Naive thymus-derived CD8-positive, alpha-beta T cell (primary cell): ENCODE results near the gene DYRK1B. TPM values are rescaled to one million over a fixed set of nuclear protein-coding genes. Genes with fewer than 3 reads are reported as not detected.

ENCODE experiments used
- ATAC-seq, 2 donors: fragments of 150-1000 bp; cut with Tn5 transposase in 1 of 2; sonication (Bioruptor Pico), chemical (Tn5 transposase) in 1 of 2; 1 replicate in 1 of 2; 2 replicates in 1 of 2; pipeline ENCODE4 v1.10.0; 2021; ENCODE audit warnings: mild to moderate bottlenecking in 2 of 2, moderate library complexity in 2 of 2
- POLR2A ChIA-PET: fragments of 350-600 bp; sonication (Branson Sonifier 250); formaldehyde crosslinking; loops from one replicate; lab custom pipeline; 2021; ENCODE audit warnings: antibody characterized with exemption; lab: Charles Lee
- DNase-seq, 10 donors: peaks; one replicate each; pipeline versions ENCODE4 v3.0.0 to v3.0.0-alpha.2; 2020 to 2022
- H3K27ac Mint-ChIP-seq, 10 donors: one replicate each; pipeline ENCODE4 v1.8.0; 2020 to 2022; ENCODE audit warnings: mild to moderate bottlenecking in 10 of 10, mixed read lengths in 10 of 10, moderate library complexity in 4 of 10, inconsistent platforms in 1 of 10
- H3K27me3 Mint-ChIP-seq, 5 donors: one replicate each; pipeline ENCODE4 v1.8.0; 2021 to 2022; ENCODE audit warnings: mixed read lengths in 5 of 5
- H3K36me3 Mint-ChIP-seq, 3 donors: one replicate each; pipeline ENCODE4 v1.8.0; 2020 to 2022; ENCODE audit warnings: mixed read lengths in 3 of 3, mild to moderate bottlenecking in 2 of 3, inconsistent platforms in 1 of 3
- H3K4me1 Mint-ChIP-seq, 4 donors: one replicate each; pipeline ENCODE4 v1.8.0; 2021 to 2022; ENCODE audit warnings: mixed read lengths in 4 of 4
- H3K4me3 Mint-ChIP-seq, 10 donors: one replicate each; pipeline ENCODE4 v1.8.0; 2020 to 2022; ENCODE audit warnings: mild to moderate bottlenecking in 10 of 10, mixed read lengths in 10 of 10, moderate library complexity in 6 of 10, inconsistent platforms in 1 of 10
- H3K9me3 Mint-ChIP-seq, 9 donors: one replicate each; pipeline ENCODE4 v1.8.0; 2020 to 2022; ENCODE audit warnings: mixed read lengths in 9 of 9, mild to moderate bottlenecking in 3 of 9, inconsistent platforms in 1 of 9, moderate library complexity in 1 of 9
- microRNA-seq: library from miRNA; unstranded; fragments of <30 nt; microRNA quantifications from one replicate; pipeline ENCODE4 v1.2.0, GENCODE V29; 2022; ENCODE audit warnings: borderline microRNAs expressed
- polyA plus RNA-seq, 3 donors: library from polyadenylated mRNA; unstranded; fragments of 300-500 nt; fragmentation: Illumina TruSeq; gene quantifications; one replicate each; pipeline ENCODE4 v1.2.3, GENCODE V29; 2021
- total RNA-seq, 8 experiments: library from RNA in 2 of 8; stranded (reverse) in 2 of 8; gene quantifications; one replicate each; pipeline ENCODE4 v1.2.3 and lab custom pipeline; 2021 to 2026

The DYRK1B gene
- total and polyA plus RNA-seq, 5 experiments from 2014 or later, result 5.2 to 19.7 (median 6.2) TPM

- Mint-ChIP-seq H3K27ac (no peak overlapping the region), H3K4me1 (peaks cover 0 to 7% (median 4%) of the 10 kb centered on the region in 4 donors), H3K9me3 (no peaks in the 10 kb centered on the region), H3K36me3 (no peaks in the 10 kb centered on the region), H3K27me3 (peaks cover 0 to 13% (median 0%) of the 10 kb centered on the region in 5 donors), H3K4me3 (no peak overlapping the region)
- DNase-seq (no peak), ATAC-seq (no peak)
- POLR2A ChIA-PET, result no interaction called here
Observed at GRCh38 chr19:39796000-39796498, 37.9 kb downstream of the DYRK1B start.

- no peaks in the 10 kb centered on the region for H3K9me3 Mint-ChIP-seq
- POLR2A ChIA-PET, result interaction anchor here (0.5 kb wide), 1 partner anchor 782 kb away, joined by 4 read pairs; no protein-coding TSS in a partner anchor
- no peaks in the 10 kb centered on the region for H3K36me3 Mint-ChIP-seq
- H3K27me3 Mint-ChIP-seq, result peaks cover 0 to 10% (median 0%) of the 10 kb centered on the region in 5 donors
- H3K27ac Mint-ChIP-seq, result peak overlapping the region in 1 of 10 donors; percentile 47
- no peak for ATAC-seq
- H3K4me1 Mint-ChIP-seq, result peaks cover 0 to 7% (median 4%) of the 10 kb centered on the region in 4 donors
- DNase-seq, result no peak
- H3K4me3 Mint-ChIP-seq, result no peak overlapping the region
Observed at GRCh38 chr19:39795001-39795400, 39.0 kb downstream of the DYRK1B start.

GRCh38 chr19:39792999-39793546 is 40.9 kb downstream of the DYRK1B start:
- POLR2A ChIA-PET, result interaction anchor here (1.0 to 2.0 kb wide), 4 partner anchors 40 to 178 kb away, joined by 4 to 8 read pairs (median 5); partner anchors contain the start of genes FBL and PSMC4
- peak overlapping the region; percentile 70 to 86 (median 78) for H3K4me3 Mint-ChIP-seq
- H3K27me3 Mint-ChIP-seq, result peaks cover 0 to 16% (median 2%) of the 10 kb centered on the region in 5 donors
- DNase-seq (peak; percentile 51 to 84 (median 70)), ATAC-seq (peak; percentile 97)
- peak overlapping the region in 2 of 10 donors; percentile 58 to 74 for H3K27ac Mint-ChIP-seq
- H3K9me3 Mint-ChIP-seq, result peaks cover 0 to 12% (median 7%) of the 10 kb centered on the region in 9 donors
- peaks cover 0 to 7% (median 4%) of the 10 kb centered on the region in 4 donors for H3K4me1 Mint-ChIP-seq
- peaks cover 0 to 8% (median under 1%) of the 10 kb centered on the region in 3 donors for H3K36me3 Mint-ChIP-seq

GRCh38 chr19:39788244-39788643 is 45.7 kb downstream of the DYRK1B start:
- ATAC-seq (no peak), DNase-seq (no peak)
- Mint-ChIP-seq H3K27me3 (peaks cover 10 to 30% (median 27%) of the 10 kb centered on the region in 5 donors), H3K27ac (no peak overlapping the region), H3K4me3 (no peak overlapping the region), H3K4me1 (peaks cover 0 to 7% (median 2%) of the 10 kb centered on the region in 4 donors), H3K9me3 (peaks cover 0 to 26% (median 10%) of the 10 kb centered on the region in 9 donors), H3K36me3 (peaks cover 0 to 10% (median 3%) of the 10 kb centered on the region in 3 donors)
- POLR2A ChIA-PET, result interaction anchor here (0.6 kb wide), 1 partner anchor 19 kb away, joined by 3 read pairs; no protein-coding TSS in a partner anchor

GRCh38 chr19:39780894-39781293 is 53.1 kb downstream of the DYRK1B start:
- ATAC-seq, result no peak
- Mint-ChIP-seq H3K27me3 (peaks cover 12 to 49% (median 32%) of the 10 kb centered on the region in 5 donors), H3K36me3 (no peaks in the 10 kb centered on the region), H3K4me1 (no peaks in the 10 kb centered on the region), H3K4me3 (no peak overlapping the region), H3K9me3 (no peaks in the 10 kb centered on the region), H3K27ac (peak overlapping the region in 1 of 10 donors; percentile 10)
- no peak for DNase-seq
- POLR2A ChIA-PET, result no interaction called here

- no peaks in the 10 kb centered on the region for H3K9me3 Mint-ChIP-seq
- DNase-seq, result no peak
- ATAC-seq, result no peak
Observed at GRCh38 chr19:39778763-39779162, 55.2 kb downstream of the DYRK1B start, which contains the start of gene LEUTX. Gene LEUTX, plus strand, starts transcription at chr19:39778854. Its CDS starts 67 bp downstream, at chr19:39778921.

More at GRCh38 chr19:39778763-39779162, 55.2 kb downstream of the DYRK1B start, which contains the start of gene LEUTX:
- POLR2A ChIA-PET, result no interaction called here
- no peaks in the 10 kb centered on the region for H3K4me1 Mint-ChIP-seq
- peaks cover 7 to 29% (median 17%) of the 10 kb centered on the region in 5 donors for H3K27me3 Mint-ChIP-seq
- H3K4me3 Mint-ChIP-seq, result no peak within 1 kb of the TSS
- no peak within 1 kb of the TSS for H3K27ac Mint-ChIP-seq
- H3K36me3 Mint-ChIP-seq, result no peaks in the 10 kb centered on the region

Small RNA genes within 50 kb of the gene (microRNA-seq; reads per million reads assigned to microRNA genes)
- gene MIR6719, result not detected

Other genes with a start within 250 kb of the DYRK1B start
- not detected for gene LGALS13, start 231.6 kb downstream of the DYRK1B start, total RNA-seq
- gene LGALS13, start 231.6 kb downstream of the DYRK1B start, polyA plus RNA-seq, result not detected
- not detected for gene LGALS16, start 178.2 kb downstream of the DYRK1B start, total RNA-seq
- not detected for gene LGALS16, start 178.2 kb downstream of the DYRK1B start, polyA plus RNA-seq
- not detected for gene LGALS14, start 129.7 kb downstream of the DYRK1B start, total RNA-seq
- not detected for gene LGALS14, start 129.7 kb downstream of the DYRK1B start, polyA plus RNA-seq
- not detected for gene CLC, start 96.1 kb downstream of the DYRK1B start, total RNA-seq
- gene CLC, start 96.1 kb downstream of the DYRK1B start, polyA plus RNA-seq, result not detected
- not detected for gene LEUTX, start 55.3 kb downstream of the DYRK1B start, total RNA-seq
- not detected for gene LEUTX, start 55.3 kb downstream of the DYRK1B start, polyA plus RNA-seq
- gene FBL, start 12.2 kb upstream of the DYRK1B start, total RNA-seq, result 100 to 1,000 TPM; 336 to 365 TPM
- 100 to 1,000 TPM; 231 to 246 (median 236) TPM for gene FBL, start 12.2 kb upstream of the DYRK1B start, polyA plus RNA-seq
- gene FCGBP, start 100.5 kb upstream of the DYRK1B start, total RNA-seq, result 100 to 1,000 TPM; 223 to 230 TPM
- 10 to 100 TPM in 1 of 3 donors, 1 to 10 TPM in 2; 2.7 to 11.6 (median 3.1) TPM for gene FCGBP, start 100.5 kb upstream of the DYRK1B start, polyA plus RNA-seq
- gene PSMC4, start 137.0 kb upstream of the DYRK1B start, total RNA-seq, result 10 to 100 TPM; 38.7 to 44.3 TPM
- gene PSMC4, start 137.0 kb upstream of the DYRK1B start, polyA plus RNA-seq, result 10 to 100 TPM; 71.3 to 80.4 (median 72.8) TPM
- 10 to 100 TPM; 17.6 to 22.0 TPM for gene ZNF546, start 162.9 kb upstream of the DYRK1B start, total RNA-seq
- 1 to 10 TPM; 4.0 to 6.4 (median 6.2) TPM for gene ZNF546, start 162.9 kb upstream of the DYRK1B start, polyA plus RNA-seq
- 10 to 100 TPM; 61.5 to 70.8 TPM for gene ZNF780B, start 222.1 kb upstream of the DYRK1B start, total RNA-seq
- gene ZNF780B, start 222.1 kb upstream of the DYRK1B start, polyA plus RNA-seq, result 10 to 100 TPM; 13.3 to 18.4 (median 15.4) TPM